Spleen (tissue), 7 donors: ENCODE measurements around the gene SRGAP1.
A peak's percentile ranks its signal among the peaks of the same experiment; 100 is the strongest.

ENCODE experiments used
- POLR2A ChIP-seq, 3 donors: fragments of 450-650 bp; IDR thresholded peaks; one replicate each; pipeline ENCODE4 v1.5.1; 2017; ENCODE audit warnings: antibody characterized with exemption in 3 of 3, mild to moderate bottlenecking in 1 of 3
- POLR2AphosphoS5 ChIP-seq, 3 donors: sonication (generic); formaldehyde crosslinking; IDR thresholded peaks; one replicate each; pipeline ENCODE4 v1.5.1; 2017; ENCODE audit warnings: antibody characterized with exemption in 3 of 3
- TF ChIP-seq, protein P1 (sequence below), 11 experiments: fragments of 200-600 bp in 7 of 11; fragments of 450-650 bp in 4 of 11; sonication (generic) in 4 of 11; IDR thresholded peaks in 8 of 11; conservative IDR thresholded peaks in 3 of 11; 1 replicate in 7 of 11; 2 replicates in 4 of 11; pipeline versions ENCODE4 v1.4.0 to v1.8.0; 2016 to 2021; ENCODE audit warnings: antibody characterized with exemption in 11 of 11, inconsistent platforms in 4 of 11, mild to moderate bottlenecking in 1 of 11
- donor health status: DM: no; HTN: no; CAD: no; lungs with moderate emphysema.
- donor health status: DM: no; HTN: no; CAD: no.
- donor health status: DM: no; HTN: no; CAD: no.

DNA sequence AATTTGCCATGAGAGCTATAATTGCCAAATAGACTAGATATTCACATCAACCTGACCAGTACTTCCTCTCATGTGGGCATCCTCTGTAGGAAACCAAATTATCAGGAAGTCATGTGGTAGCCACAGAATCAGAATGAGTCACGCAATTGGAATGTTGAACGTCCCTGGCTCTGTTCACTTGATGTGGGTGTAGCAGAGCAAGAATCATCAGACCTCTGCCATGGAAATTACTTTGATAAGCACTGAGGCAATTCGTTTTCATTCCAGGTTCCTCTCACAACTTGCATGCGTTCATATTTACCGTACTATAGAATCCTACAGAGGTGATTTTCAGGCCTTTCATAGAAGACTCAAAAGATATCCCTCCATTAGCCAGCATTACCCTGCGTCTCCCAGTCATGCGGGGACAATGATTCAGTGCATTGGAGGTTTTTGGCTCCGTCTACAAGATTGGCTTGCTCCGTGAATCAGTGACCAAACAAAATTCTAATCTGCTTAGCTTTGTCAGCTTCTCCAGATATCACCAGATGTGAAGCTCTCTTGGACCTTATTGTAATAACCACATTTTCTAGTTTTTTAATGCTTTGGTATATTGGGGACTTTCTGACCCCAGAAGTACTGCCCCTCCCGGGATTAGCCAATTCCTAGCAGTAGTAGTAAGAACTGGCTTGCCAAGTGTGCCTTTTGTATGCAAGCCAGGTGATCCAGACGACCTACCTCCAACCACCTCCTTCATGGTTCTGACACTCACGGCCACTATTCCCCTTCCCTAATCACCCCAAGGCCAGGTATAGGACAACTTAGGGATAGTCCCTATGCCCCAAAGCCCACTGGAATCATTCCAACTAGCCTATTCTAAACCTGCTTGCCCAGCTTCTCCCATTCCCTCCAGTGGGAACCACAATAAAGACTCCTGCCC, 244.2 kb downstream of the SRGAP1 start:
- TF ChIP-seq, protein P1, sequence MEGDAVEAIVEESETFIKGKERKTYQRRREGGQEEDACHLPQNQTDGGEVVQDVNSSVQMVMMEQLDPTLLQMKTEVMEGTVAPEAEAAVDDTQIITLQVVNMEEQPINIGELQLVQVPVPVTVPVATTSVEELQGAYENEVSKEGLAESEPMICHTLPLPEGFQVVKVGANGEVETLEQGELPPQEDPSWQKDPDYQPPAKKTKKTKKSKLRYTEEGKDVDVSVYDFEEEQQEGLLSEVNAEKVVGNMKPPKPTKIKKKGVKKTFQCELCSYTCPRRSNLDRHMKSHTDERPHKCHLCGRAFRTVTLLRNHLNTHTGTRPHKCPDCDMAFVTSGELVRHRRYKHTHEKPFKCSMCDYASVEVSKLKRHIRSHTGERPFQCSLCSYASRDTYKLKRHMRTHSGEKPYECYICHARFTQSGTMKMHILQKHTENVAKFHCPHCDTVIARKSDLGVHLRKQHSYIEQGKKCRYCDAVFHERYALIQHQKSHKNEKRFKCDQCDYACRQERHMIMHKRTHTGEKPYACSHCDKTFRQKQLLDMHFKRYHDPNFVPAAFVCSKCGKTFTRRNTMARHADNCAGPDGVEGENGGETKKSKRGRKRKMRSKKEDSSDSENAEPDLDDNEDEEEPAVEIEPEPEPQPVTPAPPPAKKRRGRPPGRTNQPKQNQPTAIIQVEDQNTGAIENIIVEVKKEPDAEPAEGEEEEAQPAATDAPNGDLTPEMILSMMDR (IDR thresholded peaks at IDR 0.05 in 8 of 11, conservative IDR thresholded peaks at IDR 0.05 in 3 of 11), result no peak
- no peak for TF ChIP-seq POLR2A (IDR thresholded peaks at IDR 0.05)
- TF ChIP-seq POLR2AphosphoS5 (IDR thresholded peaks at IDR 0.05), result peak in 1 of 3 donors; percentile 65
